GM12874 (cell line): Measurements from ENCODE around the gene RBP5.
A peak's percentile ranks its signal among the peaks of the same experiment; 100 is the strongest.

Source experiments
- CTCF ChIP-seq: IDR thresholded peaks from 2 replicates; pipeline ENCODE4 v1.5.1; 2011; ENCODE audit warnings: low read depth, mild to moderate bottlenecking, control low read depth, low read length, moderate library complexity; ENCODE audit not compliant: insufficient read depth

Gene RBP5

DNA sequence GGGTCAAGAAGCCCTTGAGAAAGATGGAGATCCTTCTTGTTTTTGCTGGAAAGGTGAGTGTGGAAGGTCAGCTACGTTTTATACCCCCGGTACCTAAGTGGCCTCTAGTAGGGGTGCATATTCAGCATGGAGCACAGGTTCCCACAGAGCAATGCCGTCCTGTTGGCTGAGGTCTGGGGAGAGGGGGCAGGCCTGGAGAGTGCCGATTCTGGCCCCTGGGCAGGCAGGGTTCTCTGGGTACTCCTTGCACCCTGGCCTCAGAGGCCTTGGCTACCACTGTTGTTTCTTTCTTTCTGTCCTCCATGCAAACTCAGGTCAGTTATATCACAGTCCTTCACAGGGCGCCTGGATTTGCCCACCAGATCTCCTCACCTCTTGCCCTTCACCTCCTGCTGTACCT, 8.5 kb downstream of the RBP5 start:
- TF ChIP-seq CTCF = no peak

DNA sequence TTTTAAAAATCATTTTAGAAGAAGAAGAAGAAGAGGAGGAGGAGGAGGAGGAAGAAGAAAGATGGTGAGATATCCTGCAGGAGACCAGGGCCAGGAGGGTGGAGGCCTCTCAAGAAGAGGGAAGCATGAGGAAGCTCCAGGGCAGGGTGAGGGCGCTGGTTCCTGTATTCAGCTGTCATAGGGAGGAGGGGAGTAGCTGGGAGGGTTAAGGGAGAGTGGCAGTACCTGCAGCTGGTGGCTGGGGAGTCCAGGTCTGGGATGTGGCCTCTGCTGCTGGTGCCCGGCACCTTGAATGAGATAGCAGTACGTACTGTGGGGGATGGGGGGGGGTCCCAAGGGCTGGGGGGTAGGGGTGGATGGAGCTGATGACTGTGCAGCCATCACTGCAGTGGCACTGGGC, 9.8 kb downstream of the RBP5 start:
- no peak for TF ChIP-seq CTCF

- no peak for TF ChIP-seq CTCF
Observed at GRCh38 chr12:7117670-7118069, 11.0 kb downstream of the RBP5 start.

DNA sequence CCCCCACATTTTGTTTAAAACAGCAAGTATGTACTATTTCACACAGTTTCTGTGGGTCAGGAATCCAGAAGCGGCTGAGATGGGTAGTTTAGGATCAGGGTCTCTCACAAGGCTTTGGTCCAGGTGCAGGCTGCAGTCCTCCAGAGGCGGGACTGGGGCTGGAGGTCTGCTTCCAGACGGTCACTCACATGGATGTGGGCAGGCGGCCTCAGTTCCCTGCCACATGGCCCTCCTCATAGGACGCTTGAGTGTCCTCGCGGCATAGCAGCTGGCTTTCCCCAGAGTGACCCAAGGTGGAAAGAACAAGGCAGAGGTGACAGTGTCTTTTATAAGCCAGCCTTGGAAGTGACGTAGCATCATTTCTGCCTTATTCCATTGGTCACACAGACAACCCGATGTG, 11.8 kb downstream of the RBP5 start:
- no peak for TF ChIP-seq CTCF

DNA sequence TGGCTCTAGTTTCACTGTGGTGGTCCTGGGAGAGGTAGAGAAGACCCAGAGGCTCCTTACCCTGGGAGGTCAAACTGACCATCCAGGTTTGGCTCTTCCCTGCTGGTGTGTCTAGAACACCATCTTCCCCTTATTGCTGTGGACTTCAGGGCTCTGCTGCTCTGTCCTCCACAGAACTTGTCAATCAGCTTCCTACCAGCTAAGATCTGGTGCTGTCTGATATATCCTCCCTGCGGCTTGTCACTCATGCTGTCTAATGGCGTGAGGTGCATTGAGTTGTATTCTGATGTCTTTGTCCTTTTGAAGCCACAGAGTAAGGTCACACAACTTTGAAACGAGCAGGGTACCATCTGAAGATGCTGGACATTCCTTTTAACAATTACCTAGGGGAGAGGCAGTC, 12.5 kb downstream of the RBP5 start:
- TF ChIP-seq CTCF = no peak

- no peak for TF ChIP-seq CTCF
Observed at GRCh38 chr12:7114851-7115250, 13.8 kb downstream of the RBP5 start.

- TF ChIP-seq CTCF = no peak
Observed at GRCh38 chr12:7114008-7114407, 14.7 kb downstream of the RBP5 start.

DNA sequence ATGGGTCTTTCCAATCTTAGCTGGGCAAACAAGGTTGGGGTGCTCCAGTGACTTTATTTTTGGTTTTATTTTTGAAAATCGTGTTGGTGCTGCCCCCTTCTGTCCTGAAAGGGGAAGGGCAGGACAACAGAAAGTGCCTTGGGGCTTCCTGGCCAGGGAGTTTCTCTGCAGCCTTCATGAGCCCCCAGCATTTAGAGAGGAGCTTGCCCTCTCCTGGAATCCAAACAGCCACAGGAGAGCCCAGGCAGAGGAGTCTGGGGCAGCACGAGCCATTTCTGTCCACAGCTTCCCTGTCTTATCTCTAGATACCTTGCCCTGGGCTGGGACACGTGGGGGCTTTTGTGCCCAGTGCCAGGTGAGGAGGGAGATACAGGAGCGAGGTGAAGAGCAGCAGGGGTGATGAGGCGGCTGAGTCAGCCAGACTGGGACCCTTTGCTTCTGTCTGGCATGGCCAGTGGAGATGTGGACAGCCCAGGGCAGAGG, 15.3 kb downstream of the RBP5 start:
- peak; percentile 80 for TF ChIP-seq CTCF
